Gastrocnemius medialis (tissue), 4 donors: ENCODE results near the gene XPA.

Source experiments
- CTCF ChIP-seq, 5 experiments: fragments of 450-650 bp in 3 of 5; fragments of 200-600 bp in 2 of 5; sonication (generic) in 2 of 5; IDR thresholded peaks in 4 of 5; conservative IDR thresholded peaks in 1 of 5; 1 replicate in 4 of 5; 2 replicates in 1 of 5; pipeline ENCODE4 v1.5.1; 2016 to 2019; ENCODE audit warnings: antibody characterized with exemption in 5 of 5, mild to moderate bottlenecking in 3 of 5, moderate library complexity in 3 of 5
- POLR2A ChIP-seq, 2 donors: fragments of 450-650 bp; IDR thresholded peaks; one replicate each; pipeline ENCODE4 v1.6.1; 2017; ENCODE audit warnings: antibody characterized with exemption in 2 of 2, mild to moderate bottlenecking in 2 of 2, moderate library complexity in 2 of 2

GRCh38 chr9:97682242-97682641 is 14.9 kb downstream of the XPA start:
- no peak for TF ChIP-seq CTCF (IDR thresholded peaks at IDR 0.05 in 4 of 5, conservative IDR thresholded peaks at IDR 0.05 in 1 of 5)
- TF ChIP-seq POLR2A (IDR thresholded peaks at IDR 0.05), result no peak
